Chondrocyte (in vitro differentiated cells): ENCODE results near the gene ARHGAP28. TPM values are rescaled to one million over a fixed set of nuclear protein-coding genes. Genes with fewer than 3 reads are reported as not detected.
"Not testable (repeated sequence)": the region's sequence is repeated elsewhere in the genome, so short reads cannot be mapped to it uniquely, and the experiment has no call there.

ENCODE experiments used
- DNase-seq: peaks from one replicate; pipeline ENCODE4 v3.0.0; 2021; ENCODE audit warnings: mixed read lengths, low spot score
- H3K27ac Mint-ChIP-seq: one replicate; pipeline ENCODE4 v1.8.0; 2021; ENCODE audit warnings: mild to moderate bottlenecking, moderate library complexity, mixed read lengths; ENCODE audit not compliant: unreplicated experiment
- H3K27me3 Mint-ChIP-seq: 2 replicates; pipeline ENCODE4 v1.8.0; 2021; ENCODE audit warnings: low read depth, mixed read lengths
- H3K36me3 Mint-ChIP-seq: 2 replicates; pipeline ENCODE4 v1.8.0; 2021; ENCODE audit warnings: low read depth, mixed read lengths
- H3K4me1 Mint-ChIP-seq: 2 replicates; pipeline ENCODE4 v1.8.0; 2021; ENCODE audit warnings: low read depth, mild to moderate bottlenecking, mixed read lengths
- H3K4me3 Mint-ChIP-seq: one replicate; pipeline ENCODE4 v1.8.0; 2021; ENCODE audit warnings: mild to moderate bottlenecking, moderate library complexity, mixed read lengths; ENCODE audit not compliant: unreplicated experiment
- H3K9me3 Mint-ChIP-seq: 2 replicates; pipeline ENCODE4 v1.8.0; 2021; ENCODE audit warnings: low read depth, mixed read lengths
- total RNA-seq: library from RNA; stranded (reverse); gene quantifications from 3 replicates; pipeline ENCODE4 v1.2.1, GENCODE V29; 2021
- TF ChIP-seq, protein P1 (sequence below): fragments of 200-600 bp; sonication (generic); IDR thresholded peaks from 2 replicates; pipeline ENCODE4 v1.5.0; 2021; ENCODE audit warnings: antibody characterized with exemption, mild to moderate bottlenecking, moderate library complexity

Gene ARHGAP28
- total RNA-seq, 1 donor from 2014 or later, result 18.1 TPM

DNA sequence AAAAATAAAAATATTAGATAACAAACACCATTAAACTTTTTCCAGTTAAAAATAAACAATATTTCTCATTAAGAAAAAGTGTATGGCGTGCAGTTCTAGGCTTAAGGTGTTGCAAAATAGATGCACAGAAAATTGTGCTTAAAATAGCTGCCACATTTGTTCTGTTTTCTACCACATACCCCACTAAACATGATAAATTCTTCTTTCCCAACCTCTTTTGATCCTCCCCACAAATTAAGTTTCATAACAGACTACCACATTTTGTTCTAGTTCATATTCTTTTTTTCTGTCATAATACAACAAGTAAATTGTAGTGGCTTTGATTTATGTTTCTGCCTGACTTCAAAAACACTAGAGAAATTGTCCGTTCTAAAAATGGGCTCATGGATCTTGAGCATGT is 64.5 kb downstream of the ARHGAP28 start:
- TF ChIP-seq, protein P1, sequence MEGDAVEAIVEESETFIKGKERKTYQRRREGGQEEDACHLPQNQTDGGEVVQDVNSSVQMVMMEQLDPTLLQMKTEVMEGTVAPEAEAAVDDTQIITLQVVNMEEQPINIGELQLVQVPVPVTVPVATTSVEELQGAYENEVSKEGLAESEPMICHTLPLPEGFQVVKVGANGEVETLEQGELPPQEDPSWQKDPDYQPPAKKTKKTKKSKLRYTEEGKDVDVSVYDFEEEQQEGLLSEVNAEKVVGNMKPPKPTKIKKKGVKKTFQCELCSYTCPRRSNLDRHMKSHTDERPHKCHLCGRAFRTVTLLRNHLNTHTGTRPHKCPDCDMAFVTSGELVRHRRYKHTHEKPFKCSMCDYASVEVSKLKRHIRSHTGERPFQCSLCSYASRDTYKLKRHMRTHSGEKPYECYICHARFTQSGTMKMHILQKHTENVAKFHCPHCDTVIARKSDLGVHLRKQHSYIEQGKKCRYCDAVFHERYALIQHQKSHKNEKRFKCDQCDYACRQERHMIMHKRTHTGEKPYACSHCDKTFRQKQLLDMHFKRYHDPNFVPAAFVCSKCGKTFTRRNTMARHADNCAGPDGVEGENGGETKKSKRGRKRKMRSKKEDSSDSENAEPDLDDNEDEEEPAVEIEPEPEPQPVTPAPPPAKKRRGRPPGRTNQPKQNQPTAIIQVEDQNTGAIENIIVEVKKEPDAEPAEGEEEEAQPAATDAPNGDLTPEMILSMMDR, result no peak
- Mint-ChIP-seq H3K27ac (no peak overlapping the region), H3K4me1 (peaks cover 13% of the 10 kb centered on the region), H3K4me3 (no peak overlapping the region), H3K27me3 (no peaks in the 10 kb centered on the region), H3K36me3 (no peaks in the 10 kb centered on the region), H3K9me3 (no peaks in the 10 kb centered on the region)
- no peak for DNase-seq

DNA sequence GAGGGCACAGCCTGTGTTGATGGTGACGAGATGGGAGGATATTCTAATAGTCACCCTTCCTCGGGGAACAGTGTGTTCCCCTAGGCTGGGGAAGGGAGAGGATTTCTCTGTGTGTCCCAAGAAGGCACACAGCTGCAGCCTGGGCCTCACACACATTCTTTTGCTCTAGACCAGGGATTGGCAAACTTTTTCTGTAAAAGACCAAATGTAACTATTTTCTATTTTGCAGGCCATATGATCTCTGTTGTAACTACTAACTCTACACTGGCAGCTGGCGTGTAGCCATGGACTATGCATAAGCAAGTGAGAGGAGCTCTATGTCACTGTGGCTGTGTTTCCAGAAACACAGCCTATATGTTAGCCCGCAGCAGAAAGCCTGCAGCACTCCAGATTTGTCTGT is 65.8 kb downstream of the ARHGAP28 start:
- Mint-ChIP-seq H3K9me3 (peaks cover 4% of the 10 kb centered on the region), H3K4me1 (peaks cover 13% of the 10 kb centered on the region), H3K36me3 (peaks cover 3% of the 10 kb centered on the region), H3K27ac (peak overlapping the region; percentile 66), H3K27me3 (no peaks in the 10 kb centered on the region), H3K4me3 (no peak overlapping the region)
- no peak for DNase-seq
- TF ChIP-seq, protein P1, result no peak

DNA sequence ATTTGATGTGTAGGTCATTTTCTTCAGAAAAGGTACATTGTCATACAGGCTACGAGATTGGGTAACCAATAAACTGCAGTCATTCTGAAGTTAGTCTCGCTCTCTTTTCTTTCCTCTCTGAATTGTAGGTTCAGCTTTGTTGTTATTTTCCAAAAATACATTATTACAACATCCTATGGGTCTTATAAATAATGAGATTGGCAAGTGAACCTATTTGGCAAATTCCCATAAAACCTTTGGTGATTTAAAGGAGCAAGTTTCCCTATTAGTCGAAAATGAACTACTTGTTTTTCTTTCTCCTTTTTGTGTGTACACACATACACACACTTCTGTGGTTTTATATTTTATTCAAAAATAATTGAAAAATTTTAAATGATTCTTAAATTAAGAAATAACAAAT is 67.0 kb downstream of the ARHGAP28 start:
- Mint-ChIP-seq H3K4me1 (peaks cover 13% of the 10 kb centered on the region), H3K27ac (no peak overlapping the region), H3K9me3 (peaks cover 4% of the 10 kb centered on the region), H3K36me3 (peaks cover 5% of the 10 kb centered on the region), H3K4me3 (no peak overlapping the region), H3K27me3 (no peaks in the 10 kb centered on the region)
- TF ChIP-seq, protein P1, result no peak
- DNase-seq, result no peak

DNA sequence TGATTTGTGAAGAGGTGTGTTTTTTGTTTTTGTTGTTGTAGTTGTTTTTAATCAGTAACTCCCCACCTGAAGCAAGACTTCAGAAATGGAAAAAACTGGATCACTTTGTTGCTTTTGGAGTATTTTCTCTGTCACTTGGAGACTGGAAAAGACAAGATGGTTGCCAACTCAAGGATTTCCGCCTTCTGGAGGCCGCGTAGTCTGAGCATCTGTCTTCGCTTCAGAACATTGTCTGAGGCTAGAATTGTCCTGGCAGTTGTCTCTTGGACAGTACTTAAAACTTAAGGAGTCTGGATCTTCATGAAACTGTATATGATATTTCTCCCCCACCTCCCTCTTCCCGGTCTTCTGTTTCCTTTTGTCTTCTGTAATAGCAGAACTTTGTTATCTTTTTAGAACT is 67.7 kb downstream of the ARHGAP28 start:
- TF ChIP-seq, protein P1, result no peak
- H3K27ac Mint-ChIP-seq, result no peak overlapping the region
- no peak overlapping the region for H3K4me3 Mint-ChIP-seq
- peaks cover 8% of the 10 kb centered on the region for H3K9me3 Mint-ChIP-seq
- H3K4me1 Mint-ChIP-seq, result peaks cover 13% of the 10 kb centered on the region
- no peak for DNase-seq
- peaks cover 6% of the 10 kb centered on the region for H3K36me3 Mint-ChIP-seq
- H3K27me3 Mint-ChIP-seq, result no peaks in the 10 kb centered on the region

DNA sequence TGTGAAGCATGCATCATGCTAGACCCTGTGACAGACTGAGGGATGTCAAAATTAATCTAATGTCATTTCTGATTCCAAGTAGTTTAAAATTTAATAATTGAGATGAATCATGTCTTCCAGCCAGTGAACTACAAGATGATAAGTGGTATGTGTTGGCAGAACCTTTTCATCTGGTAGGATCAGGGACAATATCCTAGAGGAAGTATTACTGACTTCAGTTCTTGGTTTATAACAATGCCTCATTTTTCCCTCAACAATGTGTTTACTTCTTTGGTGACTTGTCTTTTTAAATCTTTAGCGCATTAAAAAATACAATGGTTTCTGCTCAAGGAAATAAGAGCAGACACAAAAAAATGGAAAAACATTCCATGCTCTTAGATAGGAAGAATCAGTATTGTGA is 69.4 kb downstream of the ARHGAP28 start:
- H3K27me3 Mint-ChIP-seq, result no peaks in the 10 kb centered on the region
- peaks cover 13% of the 10 kb centered on the region for H3K4me1 Mint-ChIP-seq
- TF ChIP-seq, protein P1, result no peak
- peaks cover 9% of the 10 kb centered on the region for H3K36me3 Mint-ChIP-seq
- DNase-seq, result no peak
- H3K27ac Mint-ChIP-seq, result no peak overlapping the region
- H3K4me3 Mint-ChIP-seq, result no peak overlapping the region
- peaks cover 15% of the 10 kb centered on the region for H3K9me3 Mint-ChIP-seq

DNA sequence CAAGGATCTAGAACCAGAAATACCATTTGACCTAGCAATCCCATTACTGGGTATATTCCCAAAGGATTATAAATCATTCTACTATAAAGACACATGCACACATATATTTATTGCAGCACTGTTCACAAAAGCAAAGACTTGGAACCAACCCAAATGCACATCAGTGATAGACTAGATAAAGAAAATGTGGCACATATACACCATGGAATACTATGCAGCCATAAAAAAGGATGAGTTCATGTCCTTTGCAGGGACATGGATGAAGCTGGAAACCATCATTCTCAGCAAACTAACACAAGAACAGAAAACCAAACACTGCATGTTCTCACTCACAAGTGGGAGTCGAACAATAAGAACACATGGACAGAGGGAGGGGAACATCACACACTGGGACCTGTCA is 70.8 kb downstream of the ARHGAP28 start:
- not testable (repeated sequence) for DNase-seq, H3K27me3 Mint-ChIP-seq, H3K4me1 Mint-ChIP-seq, H3K27ac Mint-ChIP-seq, H3K4me3 Mint-ChIP-seq
- peaks cover 19% of the 10 kb centered on the region for H3K9me3 Mint-ChIP-seq
- peaks cover 11% of the 10 kb centered on the region for H3K36me3 Mint-ChIP-seq
